K562 (cell line): ENCODE results near the gene PDLIM5. TPM values are rescaled to one million over a fixed set of nuclear protein-coding genes. Genes with fewer than 3 reads are reported as not detected.
A peak's percentile ranks its signal among the peaks of the same experiment; 100 is the strongest.

Experiments
- BACH1 ChIP-seq: fragments of 200-800 bp; sonication (Bioruptor generic); IDR thresholded peaks from 2 replicates; pipeline ENCODE4 v1.6.1; 2016; ENCODE audit warnings: missing genetic modification characterization, missing compliant biosample characterization
- GABPB2 ChIP-seq: fragments of 250-450 bp; sonication (Bioruptor Pico); conservative IDR thresholded peaks from 2 replicates; pipeline ENCODE4 v1.5.1; 2021; ENCODE audit warnings: mild to moderate bottlenecking
- HDAC1 ChIP-seq, 2 experiments: fragments of 450-650 bp; IDR thresholded peaks; 2 replicates each; pipeline ENCODE4 v1.6.1; 2016 to 2017; ENCODE audit warnings: inconsistent platforms in 1 of 2, mild to moderate bottlenecking in 1 of 2, moderate library complexity in 1 of 2
- KAT8 ChIP-seq: fragments of 450-650 bp; IDR thresholded peaks from 2 replicates; pipeline ENCODE4 v1.6.1; 2016; ENCODE audit warnings: low read depth, mild to moderate bottlenecking
- SMARCB1 ChIP-seq: IDR thresholded peaks from 2 replicates; pipeline ENCODE4 v1.6.1; 2011; ENCODE audit warnings: improper control_type of control experiment, low read depth; ENCODE audit not compliant: insufficient read length
- ZBTB26 ChIP-seq: fragments of 450-650 bp; formaldehyde crosslinking; IDR thresholded peaks from 2 replicates; pipeline ENCODE4 v1.4.0; 2022; ENCODE audit warnings: missing genetic modification characterization
- ZBTB40 ChIP-seq, 2 experiments: fragments of 450-650 bp in 1 of 2; sonication (generic) in 1 of 2; formaldehyde crosslinking in 1 of 2; IDR thresholded peaks; 2 replicates each; pipeline versions ENCODE4 v1.7.1 to v1.9.0; 2016 to 2022; ENCODE audit warnings: inconsistent platforms in 1 of 2, mild to moderate bottlenecking in 1 of 2, missing genetic modification reagents in 1 of 2
- ZNF143 ChIP-seq: sonication (generic); formaldehyde crosslinking; IDR thresholded peaks from 2 replicates; pipeline ENCODE4 v1.9.0; 2022; ENCODE audit warnings: mild to moderate bottlenecking, missing genetic modification reagents
- ZNF282 ChIP-seq: sonication (generic); formaldehyde crosslinking; IDR thresholded peaks from 2 replicates; pipeline ENCODE4 v1.8.1; 2023; ENCODE audit warnings: missing genetic modification reagents
- ZNF395 ChIP-seq: fragments of 200-800 bp; sonication (Bioruptor generic); IDR thresholded peaks from 2 replicates; pipeline ENCODE4 v1.6.1; 2017; ENCODE audit warnings: missing genetic modification characterization, missing compliant biosample characterization
- polyA plus RNA-seq, 8 experiments: library from polyadenylated mRNA; depleted of rRNA in 4 of 8; stranded (reverse) in 5 of 8; unstranded in 3 of 8; fragments of >200 nt; fragmentation: Nextera tagmentation in 2 of 8; fragmentation: Illumina TruSeq in 1 of 8; extraction: Ambion mirVana in 2 of 8; extraction: Trizol in 1 of 8; gene quantifications; 2 replicates each; pipeline versions ENCODE4 v1.2.1 to v1.2.3, GENCODE V29; 2011 to 2014; ENCODE audit warnings: inconsistent platforms in 1 of 8, missing spikeins in 1 of 8
- total RNA-seq, 7 experiments: library from RNA; depleted of rRNA in 6 of 7; stranded (reverse); fragments of >200 nt in 6 of 7; fragmentation: Illumina TruSeq in 2 of 7; extraction: Trizol in 2 of 7; gene quantifications; 2 replicates each; pipeline versions ENCODE4 v1.2.1 to v1.2.3, GENCODE V29; 2011 to 2021; ENCODE audit warnings: low replicate concordance in 1 of 7
- TF ChIP-seq, protein P1 (sequence below): sonication (generic); formaldehyde crosslinking; IDR thresholded peaks from 2 replicates; pipeline ENCODE4 v1.8.1; 2022; ENCODE audit warnings: missing genetic modification reagents
- TF ChIP-seq, protein P2 (sequence below): fragments of 450-650 bp; formaldehyde crosslinking; IDR thresholded peaks from 2 replicates; pipeline ENCODE4 v1.4.0; 2022; ENCODE audit warnings: missing genetic modification characterization

The PDLIM5 gene
- total and polyA plus RNA-seq, 9 of the 15 experiments (the other 6 are each of a cell fraction or from before 2014, with no cell fraction given): 36.9 to 127 (median 62.5) TPM

- TF ChIP-seq, protein P1, sequence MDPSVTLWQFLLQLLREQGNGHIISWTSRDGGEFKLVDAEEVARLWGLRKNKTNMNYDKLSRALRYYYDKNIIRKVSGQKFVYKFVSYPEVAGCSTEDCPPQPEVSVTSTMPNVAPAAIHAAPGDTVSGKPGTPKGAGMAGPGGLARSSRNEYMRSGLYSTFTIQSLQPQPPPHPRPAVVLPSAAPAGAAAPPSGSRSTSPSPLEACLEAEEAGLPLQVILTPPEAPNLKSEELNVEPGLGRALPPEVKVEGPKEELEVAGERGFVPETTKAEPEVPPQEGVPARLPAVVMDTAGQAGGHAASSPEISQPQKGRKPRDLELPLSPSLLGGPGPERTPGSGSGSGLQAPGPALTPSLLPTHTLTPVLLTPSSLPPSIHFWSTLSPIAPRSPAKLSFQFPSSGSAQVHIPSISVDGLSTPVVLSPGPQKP (CRISPR knock-in tag): no peak
- TF ChIP-seq ZBTB40 (IDR thresholded peaks at IDR 0.05): no peak
- no peak for TF ChIP-seq ZBTB40 (CRISPR knock-in tag; IDR thresholded peaks at IDR 0.05)
- TF ChIP-seq ZNF395 (CRISPR knock-in tag): no peak
- 0 out of 2 replicates have a peak, but pooled peaks have one; percentile 36 for TF ChIP-seq BACH1 (tag)
- TF ChIP-seq ZNF143: no peak
- peak; percentile 99 for TF ChIP-seq SMARCB1
- TF ChIP-seq, protein P2, sequence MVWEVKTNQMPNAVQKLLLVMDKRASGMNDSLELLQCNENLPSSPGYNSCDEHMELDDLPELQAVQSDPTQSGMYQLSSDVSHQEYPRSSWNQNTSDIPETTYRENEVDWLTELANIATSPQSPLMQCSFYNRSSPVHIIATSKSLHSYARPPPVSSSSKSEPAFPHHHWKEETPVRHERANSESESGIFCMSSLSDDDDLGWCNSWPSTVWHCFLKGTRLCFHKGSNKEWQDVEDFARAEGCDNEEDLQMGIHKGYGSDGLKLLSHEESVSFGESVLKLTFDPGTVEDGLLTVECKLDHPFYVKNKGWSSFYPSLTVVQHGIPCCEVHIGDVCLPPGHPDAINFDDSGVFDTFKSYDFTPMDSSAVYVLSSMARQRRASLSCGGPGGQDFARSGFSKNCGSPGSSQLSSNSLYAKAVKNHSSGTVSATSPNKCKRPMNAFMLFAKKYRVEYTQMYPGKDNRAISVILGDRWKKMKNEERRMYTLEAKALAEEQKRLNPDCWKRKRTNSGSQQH: no peak
- no peak for TF ChIP-seq ZBTB26
- TF ChIP-seq ZNF282 (CRISPR knock-in tag): no peak
- peak in 1 of 2 experiments; percentile 76; a peak in 2 of 4 replicates for TF ChIP-seq HDAC1 (IDR thresholded peaks at IDR 0.05)
- no peak for TF ChIP-seq GABPB2 (CRISPR knock-in tag)
- TF ChIP-seq KAT8: no peak
Measured at GRCh38 chr4:94533405-94534223, 81.9 kb downstream of the PDLIM5 start (continued).
